ENCODE data around the gene TMEM181.
"Not testable (repeated sequence)": the region's sequence is repeated elsewhere in the genome, so short reads cannot be mapped to it uniquely, and the experiment has no call there.

- not testable (repeated sequence) for TF ChIP-seq CTCF (IDR thresholded peaks at IDR 0.05; ENCODE audit: insufficient read depth, low read depth, low read length); EZH2 (IDR thresholded peaks at IDR 0.05; ENCODE audit: insufficient read depth, low read length)
Measured at GRCh38 chr6:158632538-158633119, 72.7 kb downstream of the TMEM181 start.
